Astrocyte (in vitro differentiated cells and primary cell): Measurements from ENCODE around the gene COL15A1. TPM values are rescaled to one million over a fixed set of nuclear protein-coding genes. Genes with fewer than 3 reads are reported as not detected.

ENCODE experiments used
- DNase-seq: peaks from one replicate; pipeline ENCODE4 v3.0.0-alpha.2; 2010; ENCODE audit warnings: low read depth
- FAIRE-seq: peaks from 2 replicates; lab custom pipeline; 2011; peaks lifted over from hg19 to GRCh38; lab: Jason Lieb, UNC
- H2AFZ ChIP-seq: 2 replicates; pipeline ENCODE4 v1.6.0; 2012; ENCODE audit warnings: low read depth, low read length, inconsistent platforms
- H3K27ac ChIP-seq: 2 replicates; pipeline ENCODE4 v1.5.1; 2011; ENCODE audit warnings: low read depth, low read length, inconsistent platforms
- H3K27me3 ChIP-seq: 2 replicates; pipeline ENCODE4 v1.6.0; 2011; ENCODE audit warnings: low read length, inconsistent platforms; ENCODE audit not compliant: insufficient read depth
- H3K36me3 ChIP-seq: 2 replicates; pipeline ENCODE4 v1.5.1; 2011; ENCODE audit warnings: low read length, inconsistent platforms; ENCODE audit not compliant: insufficient read depth
- H3K4me1 ChIP-seq: 2 replicates; pipeline ENCODE4 v1.5.1; 2011; ENCODE audit warnings: low read length, inconsistent platforms; ENCODE audit not compliant: insufficient read depth
- H3K4me2 ChIP-seq: 2 replicates; pipeline ENCODE4 v1.6.0; 2012; ENCODE audit warnings: low read length, inconsistent platforms
- H3K4me3 ChIP-seq: 2 replicates; pipeline ENCODE4 v1.5.1; 2011; ENCODE audit warnings: low read depth, mild to moderate bottlenecking, low read length, inconsistent platforms; ENCODE audit not compliant: insufficient read depth
- H3K79me2 ChIP-seq: 2 replicates; pipeline ENCODE4 v1.6.0; 2012; ENCODE audit warnings: mild to moderate bottlenecking, low read length, inconsistent platforms; ENCODE audit not compliant: insufficient read depth
- H3K9ac ChIP-seq: 2 replicates; pipeline ENCODE4 v1.6.0; 2012; ENCODE audit warnings: mild to moderate bottlenecking, low read length, inconsistent platforms
- H3K9me3 ChIP-seq: 2 replicates; pipeline ENCODE4 v1.5.1; 2012; ENCODE audit warnings: low read depth, mild to moderate bottlenecking, low read length, inconsistent platforms; ENCODE audit not compliant: insufficient read depth
- H4K20me1 ChIP-seq: 2 replicates; pipeline ENCODE4 v1.6.0; 2012; ENCODE audit warnings: low read length, inconsistent platforms; ENCODE audit not compliant: insufficient read depth
- H3K27ac Mint-ChIP-seq: one replicate; pipeline ENCODE4 v1.8.0; 2021; ENCODE audit warnings: mild to moderate bottlenecking, mixed read lengths; ENCODE audit not compliant: unreplicated experiment
- H3K27me3 Mint-ChIP-seq: one replicate; pipeline ENCODE4 v1.8.0; 2021; ENCODE audit warnings: low read depth, mixed read lengths; ENCODE audit not compliant: unreplicated experiment
- H3K36me3 Mint-ChIP-seq: one replicate; pipeline ENCODE4 v1.8.0; 2021; ENCODE audit warnings: low read depth, mixed read lengths; ENCODE audit not compliant: unreplicated experiment
- H3K4me1 Mint-ChIP-seq: one replicate; pipeline ENCODE4 v1.8.0; 2021; ENCODE audit warnings: low read depth, mixed read lengths; ENCODE audit not compliant: unreplicated experiment
- H3K4me3 Mint-ChIP-seq: one replicate; pipeline ENCODE4 v1.8.0; 2021; ENCODE audit warnings: mild to moderate bottlenecking, moderate library complexity, mixed read lengths; ENCODE audit not compliant: unreplicated experiment
- H3K9me3 Mint-ChIP-seq: one replicate; pipeline ENCODE4 v1.8.0; 2021; ENCODE audit warnings: mild to moderate bottlenecking, mixed read lengths; ENCODE audit not compliant: unreplicated experiment
- CTCF ChIP-seq: IDR thresholded peaks from 2 replicates; pipeline ENCODE4 v1.5.1; 2011; ENCODE audit warnings: low read depth, mild to moderate bottlenecking, inconsistent platforms, low read length, moderate library complexity; ENCODE audit not compliant: insufficient read depth
- EZH2 ChIP-seq: IDR thresholded peaks from 2 replicates; pipeline ENCODE4 v1.6.1; 2012; ENCODE audit warnings: mild to moderate bottlenecking, low read length, inconsistent platforms; ENCODE audit not compliant: insufficient read depth
- total RNA-seq: library from RNA; stranded (reverse); gene quantifications from 2 replicates; pipeline ENCODE4 v1.2.1, GENCODE V29; 2021

The COL15A1 gene
- total RNA-seq, 1 donor from 2014 or later, result 5.6 TPM

DNA sequence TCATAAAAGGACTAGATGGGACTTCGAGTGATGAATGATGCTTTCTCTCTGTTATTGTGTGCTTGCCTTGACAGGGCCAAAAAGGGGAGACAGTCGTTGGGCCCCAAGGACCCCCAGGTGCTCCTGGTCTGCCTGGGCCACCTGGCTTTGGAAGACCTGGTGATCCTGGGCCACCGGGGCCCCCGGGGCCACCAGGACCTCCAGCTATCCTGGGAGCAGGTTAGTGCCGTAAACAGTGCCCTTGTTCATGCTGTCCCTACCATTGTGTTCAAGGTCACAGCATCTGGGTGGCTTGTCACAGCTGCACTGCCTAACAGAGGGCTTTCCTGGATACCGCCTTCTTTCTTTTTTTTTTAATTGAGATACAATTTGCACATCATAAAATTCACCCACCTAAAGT is 112.5 kb downstream of the COL15A1 start:
- H3K4me2 ChIP-seq, result no peak overlapping the region
- TF ChIP-seq CTCF, result no peak
- TF ChIP-seq EZH2, result no peak
- no peak overlapping the region for H2AFZ ChIP-seq
- FAIRE-seq (no peak), DNase-seq (no peak)
- Mint-ChIP-seq H3K27ac (peak overlapping the region; percentile 27), H3K36me3 (peaks cover 7% of the 10 kb centered on the region), H3K27me3 (peaks cover 13% of the 10 kb centered on the region), H3K4me3 (no peak overlapping the region), H3K4me1 (peaks cover 56% of the 10 kb centered on the region), H3K9me3 (peaks cover 8% of the 10 kb centered on the region)
- peak overlapping the region; percentile 78 for H3K27ac ChIP-seq
- H3K9me3 ChIP-seq, result no peaks in the 10 kb centered on the region
- H3K27me3 ChIP-seq, result no peaks in the 10 kb centered on the region
- peak overlapping the region; percentile 41 for H3K9ac ChIP-seq
- H3K79me2 ChIP-seq, result no peaks in the 10 kb centered on the region
- H3K36me3 ChIP-seq, result no peaks in the 10 kb centered on the region
- no peaks in the 10 kb centered on the region for H4K20me1 ChIP-seq
- H3K4me1 ChIP-seq, result peaks cover 62% of the 10 kb centered on the region
- no peak overlapping the region for H3K4me3 ChIP-seq

- no peak overlapping the region for H3K4me3 Mint-ChIP-seq
- H3K27me3 Mint-ChIP-seq, result peaks cover 16% of the 10 kb centered on the region
- no peaks in the 10 kb centered on the region for H3K36me3 ChIP-seq
- peak overlapping the region; percentile 78 for H3K9ac ChIP-seq
- peaks cover 56% of the 10 kb centered on the region for H3K4me1 ChIP-seq
- peak overlapping the region; percentile 80 for H3K4me2 ChIP-seq
- H3K9me3 ChIP-seq, result no peaks in the 10 kb centered on the region
- no peaks in the 10 kb centered on the region for H3K27me3 ChIP-seq
- peaks cover 8% of the 10 kb centered on the region for H3K9me3 Mint-ChIP-seq
- no peaks in the 10 kb centered on the region for H3K79me2 ChIP-seq
- peak overlapping the region; percentile 89 for H3K27ac ChIP-seq
- DNase-seq (peak; percentile 96), FAIRE-seq (no peak)
- H3K36me3 Mint-ChIP-seq, result peaks cover 7% of the 10 kb centered on the region
- H3K4me1 Mint-ChIP-seq, result peaks cover 56% of the 10 kb centered on the region
- peak overlapping the region; percentile 7 for H3K4me3 ChIP-seq
- H3K27ac Mint-ChIP-seq, result no peak overlapping the region
- TF ChIP-seq CTCF, result no peak
- no peak for TF ChIP-seq EZH2
- H4K20me1 ChIP-seq, result no peaks in the 10 kb centered on the region
- H2AFZ ChIP-seq, result no peak overlapping the region
These were observed 113.4 kb downstream of the COL15A1 start for GRCh38 chr9:99056886-99057664.
